ENCODE measurements around the gene ENDOV. TPM values are rescaled to one million over a fixed set of nuclear protein-coding genes. Genes with fewer than 3 reads are reported as not detected.

Gene ENDOV
- total RNA-seq, 2 donors from 2014 or later, result 8.3 to 17.5 TPM

- DNase-seq, result peak in 1 of 4 donors; percentile 26
- TF ChIP-seq POLR2A (IDR thresholded peaks at IDR 0.05), result no peak
- TF ChIP-seq, protein P1, sequence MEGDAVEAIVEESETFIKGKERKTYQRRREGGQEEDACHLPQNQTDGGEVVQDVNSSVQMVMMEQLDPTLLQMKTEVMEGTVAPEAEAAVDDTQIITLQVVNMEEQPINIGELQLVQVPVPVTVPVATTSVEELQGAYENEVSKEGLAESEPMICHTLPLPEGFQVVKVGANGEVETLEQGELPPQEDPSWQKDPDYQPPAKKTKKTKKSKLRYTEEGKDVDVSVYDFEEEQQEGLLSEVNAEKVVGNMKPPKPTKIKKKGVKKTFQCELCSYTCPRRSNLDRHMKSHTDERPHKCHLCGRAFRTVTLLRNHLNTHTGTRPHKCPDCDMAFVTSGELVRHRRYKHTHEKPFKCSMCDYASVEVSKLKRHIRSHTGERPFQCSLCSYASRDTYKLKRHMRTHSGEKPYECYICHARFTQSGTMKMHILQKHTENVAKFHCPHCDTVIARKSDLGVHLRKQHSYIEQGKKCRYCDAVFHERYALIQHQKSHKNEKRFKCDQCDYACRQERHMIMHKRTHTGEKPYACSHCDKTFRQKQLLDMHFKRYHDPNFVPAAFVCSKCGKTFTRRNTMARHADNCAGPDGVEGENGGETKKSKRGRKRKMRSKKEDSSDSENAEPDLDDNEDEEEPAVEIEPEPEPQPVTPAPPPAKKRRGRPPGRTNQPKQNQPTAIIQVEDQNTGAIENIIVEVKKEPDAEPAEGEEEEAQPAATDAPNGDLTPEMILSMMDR (IDR thresholded peaks at IDR 0.05), result no peak
Measured at GRCh38 chr17:80453998-80454556, 39.1 kb downstream of the ENDOV start.

DNA sequence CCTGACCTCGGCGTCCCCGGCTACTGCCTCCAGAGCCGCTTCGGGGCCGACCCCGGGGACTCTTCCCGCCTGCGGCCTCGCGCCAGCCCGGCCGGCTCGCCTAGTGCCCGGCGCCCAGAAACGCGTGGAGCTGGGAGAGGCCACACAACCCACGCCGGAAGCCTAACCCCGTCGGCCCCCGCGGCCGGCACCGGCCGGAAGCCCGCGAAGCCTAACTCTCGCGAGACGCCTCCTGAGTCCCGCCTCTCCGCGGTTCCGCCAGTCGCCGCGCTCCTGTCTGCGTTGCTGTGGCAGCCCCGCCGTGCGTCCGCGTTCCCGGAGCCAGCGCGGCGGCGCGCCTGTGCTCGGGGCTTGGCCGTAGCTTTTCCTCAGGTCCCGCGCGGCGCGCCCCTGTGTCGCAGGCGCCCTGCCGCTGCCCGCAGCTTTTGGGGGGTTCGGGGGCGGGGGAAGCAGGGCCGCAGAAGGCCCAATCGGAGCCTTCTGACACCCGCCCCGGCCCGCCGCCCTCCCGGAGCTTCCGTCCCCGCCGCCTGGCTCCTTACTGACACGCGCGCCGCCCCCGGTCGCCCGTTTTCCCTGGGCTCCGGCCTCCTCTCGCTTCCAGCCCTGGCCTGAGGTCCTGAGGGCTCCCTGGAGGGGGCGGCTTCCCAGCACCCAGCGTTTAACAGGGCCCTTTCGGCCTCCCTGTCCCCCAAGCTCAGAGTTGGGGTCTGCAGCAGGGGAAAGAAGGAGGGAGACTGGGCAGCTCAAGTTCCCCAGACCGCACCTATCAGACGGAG lies 39.8 kb downstream of the ENDOV start:
- H3K4me1 ChIP-seq, result peaks cover 27% of the 10 kb centered on the region
- no peaks in the 10 kb centered on the region for H3K27me3 ChIP-seq
- H3K27ac ChIP-seq, result peak overlapping the region; percentile 81 to 99 (median 94)
- H3K4me3 ChIP-seq, result peak overlapping the region; percentile 48 to 71
- DNase-seq (peak; percentile 96 to 97 (median 96)), ATAC-seq (peak; percentile 95)
- WGBS, 2 donors, result 0 to 1% methylated on average over 6 to 85 of the region's 88 CpGs
- intact Hi-C loops (cut with DNase I), result no loop called here
- no peaks in the 10 kb centered on the region for H3K36me3 ChIP-seq (replicated peaks in 1 of 2; ENCODE audit: insufficient read depth in 1 of 2, low read depth in 2 of 2)
- TF ChIP-seq POLR2A (IDR thresholded peaks at IDR 0.05), result peak; percentile 90 to 92 (median 91)
- TF ChIP-seq, protein P1 (IDR thresholded peaks at IDR 0.05), result peak in 3 of 7 experiments; percentile 1 to 14 (median 10)
- no peaks in the 10 kb centered on the region for H3K9me3 ChIP-seq

More at GRCh38 chr17:80453998-80454556, 39.1 kb downstream of the ENDOV start:
- H3K4me3 ChIP-seq, result peak overlapping the region; percentile 48 to 71
- H3K36me3 ChIP-seq (replicated peaks in 1 of 2; ENCODE audit: insufficient read depth in 1 of 2, low read depth in 2 of 2), result no peaks in the 10 kb centered on the region
- intact Hi-C loops (cut with DNase I), result no loop called here
- peak overlapping the region; percentile 81 to 99 (median 94) for H3K27ac ChIP-seq
- ATAC-seq, result no peak
- 31 to 42% methylated on average over 20 to 35 of the region's 36 CpGs for WGBS, 2 donors
- no peaks in the 10 kb centered on the region for H3K27me3 ChIP-seq
- no peaks in the 10 kb centered on the region for H3K9me3 ChIP-seq
- peaks cover 27% of the 10 kb centered on the region for H3K4me1 ChIP-seq

GRCh38 chr17:80455336-80455710 lies 40.4 kb downstream of the ENDOV start:
- Histone ChIP-seq H3K36me3 (replicated peaks in 1 of 2; ENCODE audit: insufficient read depth in 1 of 2, low read depth in 2 of 2) (no peaks in the 10 kb centered on the region), H3K4me1 (peaks cover 27% of the 10 kb centered on the region), H3K27ac (peak overlapping the region; percentile 81 to 99 (median 94)), H3K4me3 (peak overlapping the region; percentile 48 to 71), H3K27me3 (no peaks in the 10 kb centered on the region), H3K9me3 (no peaks in the 10 kb centered on the region)
- ATAC-seq, result peak; percentile 47
- WGBS, 2 donors, result 5 to 22% methylated on average over 8 to 20 of the region's 20 CpGs
- no peak for TF ChIP-seq POLR2A (IDR thresholded peaks at IDR 0.05)
- TF ChIP-seq, protein P1 (IDR thresholded peaks at IDR 0.05), result no peak
- DNase-seq, result peak in 2 of 4 donors; percentile 49 to 58
- intact Hi-C loops (cut with DNase I), result no loop called here

DNA sequence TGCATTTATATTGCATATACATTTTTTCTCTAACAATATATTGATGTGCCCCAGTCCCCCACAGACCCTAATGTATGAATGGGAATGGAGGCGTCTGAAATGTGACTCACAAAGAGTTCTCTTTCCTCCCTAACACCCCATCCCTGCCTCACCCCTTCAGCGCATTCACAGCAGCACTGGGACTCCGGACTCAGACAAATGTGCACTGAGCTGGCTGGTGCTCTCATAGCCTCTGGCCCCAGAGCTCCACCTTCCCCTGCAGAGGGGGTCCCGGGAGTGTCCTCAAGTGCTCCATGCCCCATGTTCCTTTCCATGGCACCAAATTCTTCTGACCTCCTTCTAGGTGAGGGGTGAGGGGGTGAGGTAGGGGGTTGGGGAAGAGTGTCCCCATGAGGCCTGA lies 40.8 kb downstream of the ENDOV start:
- intact Hi-C loops (cut with DNase I), result no loop called here
- no peak for TF ChIP-seq POLR2A (IDR thresholded peaks at IDR 0.05)
- TF ChIP-seq, protein P1 (IDR thresholded peaks at IDR 0.05), result no peak
- Histone ChIP-seq H3K27me3 (no peaks in the 10 kb centered on the region), H3K27ac (peak overlapping the region in 3 of 4 donors; percentile 90 to 99 (median 97)), H3K4me1 (peaks cover 27% of the 10 kb centered on the region), H3K4me3 (no peak overlapping the region), H3K9me3 (no peaks in the 10 kb centered on the region), H3K36me3 (replicated peaks in 1 of 2; ENCODE audit: insufficient read depth in 1 of 2, low read depth in 2 of 2) (no peaks in the 10 kb centered on the region)
- ATAC-seq (no peak), DNase-seq (no peak)
- 68 to 76% methylated on average over 4 of the region's 4 CpGs for WGBS, 2 donors

All from body of pancreas (tissue), 4 donors.